Tibial artery (tissue), 4 donors: Measurements from ENCODE around the gene MROH8.
A peak's percentile ranks its signal among the peaks of the same experiment; 100 is the strongest.

Source experiments
- DNase-seq, 2 donors: peaks; one replicate each; pipeline ENCODE4 v3.0.0-alpha.2; 2019
- H3K27ac ChIP-seq, 2 donors: fragments of 200-600 bp; sonication (generic) in 1 of 2; 1 replicate in 1 of 2; 2 replicates in 1 of 2; pipeline ENCODE4 v1.5.1; 2018 to 2019; ENCODE audit warnings: mild to moderate bottlenecking in 1 of 2
- H3K27me3 ChIP-seq, 2 donors: fragments of 200-600 bp; sonication (generic) in 1 of 2; one replicate each; pipeline versions ENCODE4 v1.5.1 to v1.6.0; 2016 to 2019
- H3K36me3 ChIP-seq, 3 donors: fragments of 200-600 bp; sonication (generic) in 2 of 3; one replicate each; pipeline ENCODE4 v1.5.1; 2016 to 2019; ENCODE audit warnings: mild to moderate bottlenecking in 2 of 3
- H3K4me1 ChIP-seq, 4 donors: fragments of 200-600 bp; sonication (generic) in 2 of 4; 1 replicate in 3 of 4; 2 replicates in 1 of 4; pipeline ENCODE4 v1.5.1; 2016 to 2019
- H3K4me3 ChIP-seq, 2 donors: fragments of 200-600 bp; sonication (generic) in 1 of 2; 1 replicate in 1 of 2; 2 replicates in 1 of 2; pipeline ENCODE4 v1.5.1; 2018 to 2019; ENCODE audit warnings: mild to moderate bottlenecking in 2 of 2
- H3K9me3 ChIP-seq, 3 donors: fragments of 200-600 bp; sonication (generic) in 1 of 3; one replicate each; pipeline ENCODE4 v1.5.1; 2016 to 2019
- CTCF ChIP-seq, 2 experiments: fragments of 200-600 bp in 1 of 2; fragments of 450-650 bp in 1 of 2; IDR thresholded peaks; one replicate each; pipeline ENCODE4 v1.5.1; 2017 to 2019; ENCODE audit warnings: antibody characterized with exemption in 2 of 2, mild to moderate bottlenecking in 1 of 2, moderate library complexity in 1 of 2
- intact Hi-C: fragments of 100-400 bp; cut with DNase I; formaldehyde crosslinking; loops from one replicate; pipeline ENCODE4 v1.15.0; 2023; ENCODE audit warnings: low total_unique reads

Gene MROH8

DNA sequence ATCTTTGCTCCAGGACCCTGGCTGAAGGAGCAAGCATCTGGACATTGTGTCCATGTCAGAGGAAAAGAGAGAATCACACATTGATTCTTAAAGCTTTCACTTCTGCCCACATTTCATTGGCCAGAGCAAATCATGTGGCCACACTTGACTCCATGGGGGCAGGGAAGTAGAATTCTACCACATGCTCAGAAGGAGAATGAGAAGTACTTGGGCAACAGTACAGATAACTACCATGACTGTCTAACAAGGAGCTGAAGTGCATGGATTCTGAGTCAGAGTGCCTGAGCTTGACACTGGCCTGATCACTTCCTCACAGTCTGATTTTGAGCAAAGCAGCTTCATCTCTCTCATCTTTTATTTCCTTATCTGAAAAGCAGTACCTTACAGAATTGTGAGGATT, 43.7 kb upstream of the MROH8 start:
- no peak overlapping the region for H3K4me3 ChIP-seq
- no peak for TF ChIP-seq CTCF (IDR thresholded peaks at IDR 0.05)
- peak in 1 of 2 donors; percentile 31 for DNase-seq
- no peak overlapping the region for H3K27ac ChIP-seq
- peaks cover 26 to 81% (median 55%) of the 10 kb centered on the region in 3 donors for H3K36me3 ChIP-seq
- no peaks in the 10 kb centered on the region for H3K27me3 ChIP-seq
- intact Hi-C loops: no loop called here
- H3K9me3 ChIP-seq: no peaks in the 10 kb centered on the region
- H3K4me1 ChIP-seq: peaks cover 0 to 28% (median 12%) of the 10 kb centered on the region in 4 donors

- no peak overlapping the region for H3K27ac ChIP-seq
- intact Hi-C loops: no loop called here
- peaks cover 34 to 83% (median 58%) of the 10 kb centered on the region in 3 donors for H3K36me3 ChIP-seq
- no peak for DNase-seq
- TF ChIP-seq CTCF (IDR thresholded peaks at IDR 0.05): no peak
- no peak overlapping the region for H3K4me3 ChIP-seq
- no peaks in the 10 kb centered on the region for H3K9me3 ChIP-seq
- no peaks in the 10 kb centered on the region for H3K27me3 ChIP-seq
- H3K4me1 ChIP-seq: peaks cover 0 to 19% (median 8%) of the 10 kb centered on the region in 4 donors
Observed at GRCh38 chr20:37222086-37222485, 42.7 kb upstream of the MROH8 start.

DNA sequence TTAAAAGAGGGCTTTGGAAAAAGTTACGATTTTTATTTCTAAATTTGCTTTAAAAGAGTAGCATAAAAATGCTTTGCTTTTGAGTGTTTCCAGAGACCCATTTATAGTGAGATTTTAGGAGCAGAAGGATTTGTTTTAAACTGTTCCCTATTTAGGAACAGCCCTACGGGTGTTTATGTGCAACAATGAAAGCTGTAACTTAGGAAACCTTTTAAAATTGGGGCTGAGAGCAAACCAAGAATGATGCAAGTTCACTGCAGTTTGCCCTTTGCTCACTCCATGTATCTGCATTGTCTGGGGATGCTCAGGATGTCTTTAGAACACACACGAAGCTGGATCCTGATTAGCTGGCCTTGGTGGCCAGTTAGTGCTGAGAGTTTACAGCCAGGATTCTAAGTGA, 41.4 kb upstream of the MROH8 start:
- no peak for TF ChIP-seq CTCF (IDR thresholded peaks at IDR 0.05)
- intact Hi-C loops: no loop called here
- peaks cover 39 to 83% (median 56%) of the 10 kb centered on the region in 3 donors for H3K36me3 ChIP-seq
- no peak overlapping the region for H3K27ac ChIP-seq
- peaks cover 0 to 7% (median 0%) of the 10 kb centered on the region in 4 donors for H3K4me1 ChIP-seq
- no peaks in the 10 kb centered on the region for H3K9me3 ChIP-seq
- no peaks in the 10 kb centered on the region for H3K27me3 ChIP-seq
- H3K4me3 ChIP-seq: no peak overlapping the region
- no peak for DNase-seq

DNA sequence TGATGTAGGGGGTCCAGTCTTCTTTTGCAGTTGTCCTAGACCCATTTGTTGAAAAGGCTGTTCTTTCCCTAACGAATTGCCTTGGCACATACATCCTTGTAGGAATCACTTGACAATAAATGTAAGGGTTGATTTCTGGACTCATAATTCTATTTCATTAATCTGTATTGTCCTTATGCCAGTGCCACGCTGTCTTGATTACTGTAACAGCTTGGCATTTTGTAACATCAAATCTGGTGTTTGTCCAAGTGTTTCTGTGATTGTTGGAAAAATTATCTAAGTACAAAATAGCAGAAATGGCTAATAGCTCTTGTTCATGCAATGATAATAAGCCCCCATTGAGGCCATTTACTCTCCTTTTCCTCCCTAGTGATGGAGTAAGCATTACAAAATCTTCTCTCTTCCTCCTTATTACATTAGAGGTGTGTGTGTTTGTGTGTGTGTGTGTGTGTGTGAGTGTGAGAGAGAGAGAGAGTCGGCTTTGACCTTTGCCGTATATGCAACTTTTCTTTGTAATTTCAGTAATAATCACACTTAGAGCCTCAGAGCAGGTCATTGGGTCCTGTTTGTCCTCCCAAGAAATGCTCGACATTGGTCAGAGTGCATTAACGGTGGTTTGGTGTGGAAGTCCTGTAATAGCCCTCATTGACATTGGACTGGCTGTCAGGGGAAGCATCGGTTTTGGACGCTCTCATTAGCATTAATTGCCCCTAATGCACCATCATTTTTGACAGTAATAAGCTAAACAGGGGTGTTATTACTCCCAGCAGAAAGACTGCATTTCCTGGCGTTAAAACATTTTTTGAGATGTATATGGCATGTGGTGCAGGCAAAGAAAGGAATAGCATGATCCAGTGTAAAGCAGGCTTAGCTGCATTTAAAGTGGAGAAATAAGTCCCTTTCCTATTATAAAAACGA, 40.7 kb upstream of the MROH8 start:
- H3K27ac ChIP-seq: no peak overlapping the region
- DNase-seq: no peak

GRCh38 chr20:37218976-37219375, 39.6 kb upstream of the MROH8 start:
- Histone ChIP-seq H3K27ac (no peak overlapping the region), H3K4me3 (no peak overlapping the region), H3K4me1 (peaks cover 0 to 7% (median 0%) of the 10 kb centered on the region in 4 donors), H3K27me3 (no peaks in the 10 kb centered on the region), H3K36me3 (peaks cover 29 to 82% (median 46%) of the 10 kb centered on the region in 3 donors), H3K9me3 (no peaks in the 10 kb centered on the region)
- intact Hi-C loops: no loop called here
- TF ChIP-seq CTCF (IDR thresholded peaks at IDR 0.05): no peak
- DNase-seq: no peak

More for the DNA sequence above, 40.7 kb upstream of the MROH8 start:
- TF ChIP-seq CTCF (IDR thresholded peaks at IDR 0.05): no peak
- Histone ChIP-seq H3K4me1 (peaks cover 0 to 7% (median 0%) of the 10 kb centered on the region in 4 donors), H3K27me3 (no peaks in the 10 kb centered on the region), H3K36me3 (peaks cover 32 to 82% (median 54%) of the 10 kb centered on the region in 3 donors), H3K9me3 (no peaks in the 10 kb centered on the region), H3K4me3 (no peak overlapping the region)
- intact Hi-C loops: no loop called here
